Activated naive CD8-positive, alpha-beta T cell treated with anti-CD3 and anti-CD28 coated beads, Interleukin-2, amount 50 U/mL, for 16 hours (primary cell): ENCODE results near the gene ZNF689.
A peak's percentile ranks its signal among the peaks of the same experiment; 100 is the strongest.
"Not testable (repeated sequence)": the region's sequence is repeated elsewhere in the genome, so short reads cannot be mapped to it uniquely, and the experiment has no call there.

ENCODE experiments used
- DNase-seq: peaks from one replicate; pipeline ENCODE4 v3.0.0-alpha.2; 2020; ENCODE audit warnings: low read depth, low spot score

ZNF689 gene

GRCh38 chr16:30600215-30600614 is 10.0 kb downstream of the ZNF689 start:
- DNase-seq = no peak

- no peak for DNase-seq
Measured at GRCh38 chr16:30592871-30593270, 17.3 kb downstream of the ZNF689 start.

GRCh38 chr16:30590869-30591268 is 19.3 kb downstream of the ZNF689 start:
- not testable (repeated sequence) for DNase-seq

GRCh38 chr16:30589582-30589981 is 20.6 kb downstream of the ZNF689 start:
- DNase-seq = not testable (repeated sequence)

GRCh38 chr16:30588651-30589050 is 21.5 kb downstream of the ZNF689 start:
- DNase-seq = no peak

- DNase-seq = peak; percentile 78
Measured at GRCh38 chr16:30585400-30586191, 24.6 kb downstream of the ZNF689 start, which contains the start of gene ZNF785. TSS of gene ZNF785 (minus strand) at chr16:30585697. CDS start at chr16:30585611, 86 bp downstream.

- DNase-seq = no peak
Measured at GRCh38 chr16:30585022-30585399, 25.2 kb downstream of the ZNF689 start.

- DNase-seq = no peak
Measured at GRCh38 chr16:30582611-30583340, 27.4 kb downstream of the ZNF689 start.

- no peak for DNase-seq
Measured at GRCh38 chr16:30581457-30581856, 28.7 kb downstream of the ZNF689 start.

GRCh38 chr16:30574678-30575077 is 35.5 kb downstream of the ZNF689 start:
- DNase-seq = no peak

- DNase-seq = peak; percentile 89
Measured at GRCh38 chr16:30571445-30572322, 38.5 kb downstream of the ZNF689 start, which contains the start of gene ZNF688. TSS of gene ZNF688 (minus strand) at chr16:30571714. CDS start at chr16:30571629, 85 bp downstream.

GRCh38 chr16:30570636-30571444 is 39.3 kb downstream of the ZNF689 start:
- DNase-seq = no peak

GRCh38 chr16:30569746-30570635 is 40.2 kb downstream of the ZNF689 start:
- no peak for DNase-seq

- DNase-seq = no peak
Measured at GRCh38 chr16:30569281-30569680, 40.9 kb downstream of the ZNF689 start.

GRCh38 chr16:30567991-30568638 is 42.1 kb downstream of the ZNF689 start:
- no peak for DNase-seq

GRCh38 chr16:30567160-30567990 is 42.8 kb downstream of the ZNF689 start:
- no peak for DNase-seq

- DNase-seq = no peak
Measured at GRCh38 chr16:30566531-30566930, 43.7 kb downstream of the ZNF689 start.

GRCh38 chr16:30565984-30566383 is 44.2 kb downstream of the ZNF689 start:
- DNase-seq = no peak
